GM18520 (cell line): ENCODE data around the gene SH2B3.

Source experiments
- ATAC-seq: cut with Tn5 transposase; IDR thresholded peaks from one replicate; pipeline ENCODE4 v1.9.1; 2021; ENCODE audit not compliant: unreplicated experiment

The SH2B3 gene

GRCh38 chr12:111408686-111409402 lies 3.1 kb downstream of the SH2B3 start:
- ATAC-seq = no peak

GRCh38 chr12:111409403-111409779 lies 3.7 kb downstream of the SH2B3 start:
- ATAC-seq = no peak

GRCh38 chr12:111409780-111410430 lies 4.2 kb downstream of the SH2B3 start:
- ATAC-seq = no peak

DNA sequence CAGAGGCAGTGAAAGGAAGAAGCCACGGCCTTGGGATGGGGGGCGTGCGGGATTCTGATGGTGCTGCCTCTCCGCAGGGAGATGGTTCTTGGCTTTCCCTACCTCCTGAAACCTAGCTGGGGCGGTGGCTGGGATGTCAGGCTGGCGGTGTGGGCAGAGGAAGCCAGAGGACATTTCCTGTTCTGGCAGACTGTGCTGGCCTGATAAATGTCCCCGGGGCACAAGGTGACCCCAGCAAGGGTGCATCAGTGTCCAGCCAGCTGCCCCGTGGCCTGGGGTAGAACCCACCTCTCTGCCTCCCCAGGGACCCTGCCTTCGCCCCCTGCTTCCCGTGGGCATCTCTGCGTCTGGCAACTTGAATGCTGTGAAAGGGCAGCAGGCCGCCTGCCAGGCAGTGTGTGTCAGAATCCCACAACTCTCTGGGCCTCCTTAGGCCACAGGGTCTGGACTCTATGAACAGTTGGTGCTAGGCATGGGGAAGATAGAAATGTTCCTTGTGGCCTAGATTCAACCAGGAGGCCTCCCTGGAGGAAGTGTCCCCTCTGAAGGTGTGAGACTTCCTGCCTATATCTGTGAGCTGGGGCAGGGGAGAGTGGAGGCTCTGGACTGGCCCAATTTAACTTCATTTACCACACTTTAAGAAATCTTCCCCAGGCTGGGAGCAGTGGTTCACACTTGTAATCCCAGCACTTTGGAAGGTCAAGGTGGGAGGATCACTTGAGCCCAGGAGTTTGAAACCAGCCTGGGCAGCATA lies 4.9 kb downstream of the SH2B3 start:
- no peak for ATAC-seq

- ATAC-seq = no peak
These were observed 5.6 kb downstream of the SH2B3 start for GRCh38 chr12:111411185-111411764.

DNA sequence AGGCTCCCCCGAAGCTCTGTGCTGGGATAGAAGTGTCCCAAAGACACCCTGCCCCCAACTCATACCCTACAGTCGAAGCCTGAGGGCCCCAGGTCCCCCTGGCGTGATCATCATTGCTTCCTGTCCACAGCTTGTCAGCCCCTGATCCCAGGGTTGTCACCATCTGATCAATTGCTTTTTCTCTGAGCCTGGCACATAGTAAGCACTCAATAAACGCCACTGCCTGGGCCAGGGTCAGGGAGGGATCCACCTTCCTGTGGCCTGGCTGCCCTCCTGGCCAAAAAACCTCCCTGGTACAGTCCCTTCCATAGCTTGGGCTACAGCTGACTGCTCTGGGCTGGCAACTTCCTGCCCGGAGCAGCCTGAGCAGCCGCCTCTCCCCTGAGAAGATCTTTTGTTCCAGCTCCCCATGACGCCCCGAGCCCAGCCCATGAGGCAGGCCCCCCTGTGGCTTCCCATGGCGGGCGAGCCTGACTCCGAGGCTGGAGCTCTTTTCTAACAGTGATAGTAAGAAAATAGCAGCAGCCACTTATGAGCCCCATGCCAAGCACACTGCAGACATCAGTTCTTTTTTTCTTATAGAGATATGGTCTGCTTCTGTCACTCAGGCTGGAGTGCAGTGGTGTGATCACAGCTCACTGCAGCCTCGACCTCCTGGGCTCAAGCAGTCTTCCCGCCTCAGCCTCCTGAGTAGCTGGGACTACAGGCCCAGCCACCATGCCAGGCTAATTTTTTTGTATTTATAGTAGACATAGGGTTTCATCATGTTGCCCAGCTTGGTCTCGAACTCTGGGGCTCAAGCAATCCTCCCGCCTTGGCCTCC lies 6.5 kb downstream of the SH2B3 start:
- no peak for ATAC-seq

DNA sequence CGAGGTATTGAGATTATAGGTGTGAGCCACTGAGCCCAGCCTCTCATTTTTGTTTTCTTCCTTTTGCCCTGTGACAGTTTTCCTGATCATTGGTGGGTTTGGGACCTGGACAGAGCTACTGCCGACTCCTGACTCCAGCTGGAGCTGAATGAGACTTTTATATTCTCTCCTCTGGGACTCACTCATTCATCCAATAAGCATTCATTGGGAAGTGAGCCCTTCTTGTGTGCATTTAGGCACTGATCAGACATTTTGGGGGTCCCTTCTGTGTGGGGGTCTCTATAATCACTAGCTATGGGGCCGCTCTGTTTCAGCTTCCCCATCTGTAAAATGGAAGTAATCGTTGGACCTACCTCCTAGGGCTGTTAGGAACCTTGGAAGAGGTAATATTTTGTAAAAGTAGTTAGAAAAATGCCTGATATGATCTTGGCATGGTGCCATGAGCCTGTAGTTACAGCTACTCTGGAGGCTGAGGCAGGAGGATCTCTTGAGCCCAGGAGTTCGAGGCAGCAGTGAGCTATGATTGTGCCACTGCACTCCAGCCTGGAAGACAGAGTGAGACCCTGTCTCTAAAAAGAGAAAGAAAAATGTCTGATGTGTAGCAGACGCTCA lies 7.2 kb downstream of the SH2B3 start:
- ATAC-seq = no peak

GRCh38 chr12:111413442-111414086 lies 7.8 kb downstream of the SH2B3 start:
- ATAC-seq = no peak

DNA sequence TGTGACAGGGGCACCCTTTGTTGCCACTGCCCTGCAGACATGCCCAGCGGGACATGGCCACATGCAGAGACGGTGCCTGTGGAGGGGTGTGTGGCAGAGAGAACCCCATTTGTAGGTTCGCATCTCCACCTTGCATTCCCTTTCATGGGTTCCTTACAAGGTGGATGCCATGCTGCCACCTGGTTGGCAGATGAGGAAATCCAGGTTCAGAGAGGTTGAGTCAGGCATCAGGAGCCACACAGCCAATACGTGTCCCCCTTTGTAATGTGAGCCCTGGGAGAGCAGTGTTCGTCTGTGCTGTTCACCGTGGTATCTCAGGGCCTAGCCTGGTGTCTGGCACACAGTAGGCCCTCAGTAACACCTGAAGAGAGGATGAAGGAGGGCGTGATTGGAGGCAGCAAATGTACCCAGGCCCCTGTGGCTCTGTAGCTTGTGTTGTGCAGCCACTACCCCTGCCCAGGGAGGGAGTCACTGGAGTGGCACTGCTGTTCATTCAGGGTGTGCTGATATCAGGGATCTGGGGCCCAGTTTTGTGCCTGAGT lies 9.1 kb downstream of the SH2B3 start:
- ATAC-seq = no peak

DNA sequence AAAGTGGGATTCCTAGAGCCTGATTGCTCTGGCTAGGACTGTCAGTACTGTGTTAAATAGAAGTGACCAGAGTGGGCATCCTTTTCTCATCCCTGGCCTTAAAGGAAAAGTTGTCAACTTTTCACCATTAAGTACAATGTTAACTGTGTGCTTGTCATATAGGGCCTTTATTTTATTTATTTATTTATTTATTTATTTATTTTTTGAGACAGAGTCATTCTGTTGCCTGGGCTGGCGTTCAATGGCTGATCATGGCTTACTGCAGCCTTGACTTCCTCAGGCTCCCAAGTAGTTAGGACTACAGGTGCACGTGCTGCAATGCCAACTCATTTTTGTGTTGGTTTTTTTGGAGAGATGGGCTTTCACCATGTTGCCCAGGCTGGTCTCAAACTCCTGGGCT lies 11.6 kb downstream of the SH2B3 start:
- ATAC-seq = no peak

- ATAC-seq = no peak
These were observed 12.3 kb downstream of the SH2B3 start for GRCh38 chr12:111417784-111418593.

DNA sequence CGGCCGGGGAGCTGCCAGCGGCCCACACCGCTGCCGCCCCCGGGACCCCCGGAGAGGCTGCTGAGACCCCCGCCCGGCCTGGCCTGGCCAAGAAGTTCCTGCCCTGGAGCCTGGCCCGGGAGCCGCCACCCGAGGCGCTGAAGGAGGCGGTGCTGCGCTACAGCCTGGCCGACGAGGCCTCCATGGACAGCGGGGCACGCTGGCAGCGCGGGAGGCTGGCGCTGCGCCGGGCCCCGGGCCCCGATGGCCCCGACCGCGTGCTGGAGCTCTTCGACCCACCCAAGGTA lies 12.8 kb downstream of the SH2B3 start:
- ATAC-seq = no peak

DNA sequence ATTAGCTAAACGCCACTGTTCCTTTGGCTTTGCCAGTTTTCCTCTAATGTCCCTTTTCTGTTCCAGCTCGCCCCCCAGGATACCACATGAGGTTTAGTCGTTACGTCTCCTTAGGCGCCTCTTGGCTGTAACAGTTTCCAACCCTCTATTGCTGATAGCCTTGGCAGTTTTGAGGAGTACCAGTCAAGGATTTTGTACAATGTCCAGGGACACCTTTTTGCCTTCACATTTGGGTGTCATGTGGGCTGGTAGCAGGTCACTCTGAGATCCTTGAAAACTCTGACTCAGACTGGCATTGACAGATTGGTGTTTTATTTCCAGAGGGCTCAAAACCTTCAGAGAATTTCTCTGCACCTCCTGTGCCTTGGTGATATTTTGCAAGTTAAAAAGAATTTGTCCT lies 14.1 kb downstream of the SH2B3 start:
- ATAC-seq = no peak

DNA sequence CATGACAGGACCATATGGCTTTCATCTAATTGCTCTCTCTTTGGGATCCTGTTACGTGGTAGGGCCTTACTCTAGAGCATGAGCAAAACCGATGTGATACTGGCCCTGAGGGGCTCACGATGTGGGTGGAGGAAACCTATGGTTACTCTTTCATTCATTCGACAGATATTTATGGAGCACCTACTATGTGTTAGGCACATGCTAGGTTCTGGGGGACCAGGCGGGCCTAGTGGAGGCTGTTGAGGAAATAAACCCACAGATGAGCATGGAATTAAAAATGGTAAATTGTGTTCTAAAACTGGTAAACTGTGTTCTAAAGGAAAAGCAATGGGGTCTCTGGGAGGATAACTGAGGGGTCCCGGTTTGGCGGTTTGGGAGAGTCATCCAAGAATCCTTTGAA lies 14.8 kb downstream of the SH2B3 start:
- ATAC-seq = no peak

DNA sequence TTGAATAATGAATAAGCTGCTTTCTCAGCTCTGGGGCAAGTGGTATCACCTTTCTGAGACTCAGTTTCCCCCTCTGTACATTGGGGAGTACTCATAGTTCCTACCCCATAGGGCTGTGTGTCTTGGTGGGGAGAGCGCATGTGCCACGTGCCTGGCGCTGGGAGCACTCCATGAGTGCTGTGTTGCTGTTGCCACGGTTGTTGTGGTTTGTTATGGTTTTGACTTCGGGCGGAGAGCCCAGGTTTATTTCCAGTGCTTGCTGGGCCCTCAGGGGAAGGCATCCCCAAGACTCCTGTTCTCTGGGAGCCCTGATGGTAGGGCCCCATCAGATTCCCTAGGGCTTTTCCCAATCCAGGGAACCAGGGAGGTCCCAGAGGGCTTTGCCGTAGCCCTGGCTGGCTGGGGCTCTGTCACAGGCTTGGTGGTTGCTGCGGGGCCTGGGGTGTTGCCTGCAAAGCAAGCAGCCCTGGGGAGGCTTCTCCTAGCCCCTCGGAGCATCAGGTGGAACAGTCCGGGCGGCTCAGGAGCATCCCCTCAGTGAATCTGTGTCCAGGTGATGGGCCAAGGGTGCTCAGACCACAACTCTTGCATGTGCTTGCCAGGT lies 18.6 kb downstream of the SH2B3 start:
- no peak for ATAC-seq

- no peak for ATAC-seq
These were observed 19.1 kb downstream of the SH2B3 start for GRCh38 chr12:111424793-111425251.

DNA sequence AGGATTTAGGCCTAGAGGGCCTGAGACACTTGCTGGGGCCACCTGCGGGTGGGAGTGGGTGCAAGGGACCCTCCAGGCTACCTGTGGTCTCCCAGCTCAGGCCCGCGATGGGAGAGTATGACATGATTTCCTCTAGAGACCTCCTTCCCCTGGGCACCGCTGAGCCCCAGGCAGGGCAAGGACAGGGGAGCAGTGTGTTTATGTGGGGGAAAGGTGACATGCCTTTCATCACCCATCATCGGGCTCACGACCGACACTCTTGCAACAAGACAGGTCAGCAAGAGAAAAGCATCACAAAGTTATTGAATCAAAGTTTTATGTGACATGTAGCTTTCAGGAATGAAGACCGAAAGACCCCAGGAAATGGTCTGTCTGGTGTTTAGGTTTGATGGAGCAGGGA lies 19.9 kb downstream of the SH2B3 start:
- ATAC-seq = no peak

GRCh38 chr12:111426344-111427185 lies 20.8 kb downstream of the SH2B3 start:
- no peak for ATAC-seq
